Left renal cortex interstitium (tissue), 4 donors: ENCODE results near the gene CRIP2. TPM values are rescaled to one million over a fixed set of nuclear protein-coding genes. Genes with fewer than 3 reads are reported as not detected.

ENCODE experiments used
- DNase-seq, 4 donors: peaks; one replicate each; pipeline ENCODE4 v3.0.0-alpha.2; 2013; ENCODE audit warnings: low read depth in 4 of 4, low spot score in 2 of 4, missing footprints in 1 of 4
- polyA plus RNA-seq, 4 donors: library from polyadenylated mRNA; unstranded; fragments of 120-200 nt; gene quantifications; one replicate each; pipeline ENCODE4 v1.2.1, GENCODE V29; 2013; ENCODE audit not compliant: insufficient read length in 4 of 4

The CRIP2 gene
- polyA plus RNA-seq, 4 donors = 101 to 193 (median 149) TPM

GRCh38 chr14:105460116-105460515 lies 14.5 kb upstream of the CRIP2 start:
- DNase-seq = no peak

GRCh38 chr14:105460616-105461015 lies 14.0 kb upstream of the CRIP2 start:
- DNase-seq = no peak

- no peak for DNase-seq
These were observed 12.7 kb upstream of the CRIP2 start for GRCh38 chr14:105461903-105462302.

- no peak for DNase-seq
These were observed 10.1 kb upstream of the CRIP2 start for GRCh38 chr14:105464501-105464900.

- no peak for DNase-seq
These were observed 9.2 kb upstream of the CRIP2 start for GRCh38 chr14:105465209-105466031.

- no peak for DNase-seq
These were observed 7.9 kb upstream of the CRIP2 start for GRCh38 chr14:105466531-105467248.

- DNase-seq = no peak
These were observed 7.2 kb upstream of the CRIP2 start for GRCh38 chr14:105467249-105467941.

- DNase-seq = no peak
These were observed 6.6 kb upstream of the CRIP2 start for GRCh38 chr14:105467942-105468471.

GRCh38 chr14:105468621-105469241 lies 5.9 kb upstream of the CRIP2 start:
- DNase-seq = no peak

GRCh38 chr14:105469456-105470349 lies 4.9 kb upstream of the CRIP2 start:
- DNase-seq = no peak

- DNase-seq = no peak
These were observed 4.0 kb upstream of the CRIP2 start for GRCh38 chr14:105470350-105471296.

GRCh38 chr14:105471297-105471821 lies 3.3 kb upstream of the CRIP2 start:
- no peak for DNase-seq

- DNase-seq = no peak
These were observed 2.7 kb upstream of the CRIP2 start for GRCh38 chr14:105471823-105472485.

GRCh38 chr14:105472486-105472991 lies 2.1 kb upstream of the CRIP2 start:
- no peak for DNase-seq

GRCh38 chr14:105473033-105473676 lies 1.5 kb upstream of the CRIP2 start:
- no peak for DNase-seq

- DNase-seq = peak in 3 of 4 donors; percentile 80 to 90 (median 86)
These were observed 741 bp upstream of the CRIP2 start for GRCh38 chr14:105473677-105474482.
